K562 (cell line): Measurements from ENCODE around the gene MAP2K4. TPM values are rescaled to one million over a fixed set of nuclear protein-coding genes. Genes with fewer than 3 reads are reported as not detected.
A peak's percentile ranks its signal among the peaks of the same experiment; 100 is the strongest.

Source experiments
- ATAC-seq: fragments of 200-7000 bp; cut with Tn5 transposase; 3 replicates; pipeline ENCODE4 v1.9.1; 2020; ENCODE audit warnings: moderate library complexity
- BruUV-seq: library from RNA; stranded (reverse); fragments of 400-500 nt; replicated peaks from 2 replicates; lab custom pipeline; 2021; lab: Mats Ljungman, UMichigan
- CTCF ChIA-PET: fragments of 300-600 bp; formaldehyde crosslinking; extraction: SDS; loops from one replicate; lab custom pipeline; 2021; ENCODE audit warnings: low intra/inter-chr PET ratio; lab: Yijun Ruan, JAX
- POLR2A ChIA-PET: fragments of 300-600, 350-650 bp; sonication (Branson Sonifier 250); formaldehyde crosslinking; extraction: SDS; loops from one replicate; lab custom pipeline; 2021; ENCODE audit warnings: antibody characterized with exemption, inconsistent platforms; lab: Yijun Ruan, JAX
- DNase-seq, 4 experiments: peaks; one replicate each; pipeline versions ENCODE4 v3.0.0 to v3.0.0-alpha.2; 2011 to 2018; ENCODE audit warnings: low spot score in 3 of 4, mixed read lengths in 3 of 4; ENCODE audit errors: extremely low read depth in 1 of 4
- FAIRE-seq: peaks from 2 replicates; lab custom pipeline; 2011; peaks lifted over from hg19 to GRCh38; lab: Jason Lieb, UNC
- H2AFZ ChIP-seq: 2 replicates; pipeline ENCODE4 v1.6.0; 2011; ENCODE audit warnings: low read depth, low read length, control low read depth, inconsistent platforms
- H3K27ac ChIP-seq: fragments of 200-600 bp; 3 replicates; pipeline ENCODE4 v1.8.0; 2011; ENCODE audit warnings: low read depth, mild to moderate bottlenecking, control low read depth, inconsistent platforms, low read length, moderate library complexity, mixed read lengths; ENCODE audit errors: extremely low read depth
- H3K27me3 ChIP-seq, 2 experiments: fragments of 300-600 bp in 1 of 2; 2 replicates in 1 of 2; 3 replicates in 1 of 2; pipeline versions ENCODE4 v1.6.0 to v1.8.0; 2011; ENCODE audit warnings: inconsistent platforms in 2 of 2, low read length in 2 of 2, mild to moderate bottlenecking in 1 of 2, mixed read lengths in 1 of 2, moderate library complexity in 1 of 2; ENCODE audit not compliant: control insufficient read depth in 2 of 2, insufficient read depth in 2 of 2
- H3K36me3 ChIP-seq: fragments of 300-600 bp; 3 replicates; pipeline ENCODE4 v1.8.0; 2011; ENCODE audit warnings: mild to moderate bottlenecking, low read length, inconsistent platforms; ENCODE audit not compliant: control insufficient read depth, insufficient read depth
- H3K4me1 ChIP-seq, 2 experiments: fragments of 200-600 bp in 1 of 2; replicated peaks in 1 of 2; 2 replicates in 1 of 2; 3 replicates in 1 of 2; pipeline versions ENCODE4 v1.5.1 to v1.8.0; 2011; ENCODE audit warnings: inconsistent platforms in 2 of 2, low read length in 2 of 2, mild to moderate bottlenecking in 1 of 2, mixed read lengths in 1 of 2, moderate library complexity in 1 of 2; ENCODE audit not compliant: control insufficient read depth in 2 of 2, insufficient read depth in 2 of 2
- H3K4me2 ChIP-seq: 2 replicates; pipeline ENCODE4 v1.6.1; 2011; ENCODE audit warnings: low read length, control low read depth, inconsistent platforms, mixed read lengths; ENCODE audit not compliant: insufficient read depth
- H3K4me3 ChIP-seq: fragments of 200-600 bp; sonication (generic), shearing (Covaris generic); 2 replicates; pipeline ENCODE4 v1.5.1; 2016; ENCODE audit warnings: control low read depth, inconsistent platforms
- H3K79me2 ChIP-seq: fragments of 200-600 bp; 3 replicates; pipeline ENCODE4 v1.8.0; 2011; ENCODE audit warnings: low read length, inconsistent platforms; ENCODE audit not compliant: control insufficient read depth, insufficient read depth
- H3K9ac ChIP-seq, 2 experiments: 2 replicates each; pipeline versions ENCODE4 v1.6.0 to v1.6.1; 2011; ENCODE audit warnings: low read depth in 2 of 2, low read length in 2 of 2, control low read depth in 1 of 2, inconsistent platforms in 1 of 2, mild to moderate bottlenecking in 1 of 2, mixed read lengths in 1 of 2; ENCODE audit not compliant: insufficient read depth in 1 of 2
- H3K9me1 ChIP-seq: one replicate; pipeline ENCODE4 v1.6.0; 2011; ENCODE audit warnings: inconsistent platforms, mild to moderate bottlenecking, low read length, moderate library complexity; ENCODE audit not compliant: control insufficient read depth, insufficient read depth
- H3K9me3 ChIP-seq: replicated peaks from 2 replicates; pipeline ENCODE4 v1.5.1; 2011; ENCODE audit warnings: low read depth, low read length, inconsistent platforms; ENCODE audit not compliant: control insufficient read depth, insufficient read depth
- H4K20me1 ChIP-seq: replicated peaks from 2 replicates; pipeline ENCODE4 v1.6.1; 2011; ENCODE audit warnings: low read length, inconsistent platforms, mixed read lengths; ENCODE audit not compliant: control insufficient read depth, insufficient read depth
- SMAD3 ChIP-seq: fragments of 450-650 bp; formaldehyde crosslinking; conservative IDR thresholded peaks from 2 replicates; pipeline ENCODE4 v1.4.0; 2020; ENCODE audit warnings: mild to moderate bottlenecking
- SRSF7 ChIP-seq: fragments of 200-400 bp; formaldehyde crosslinking; optimal IDR thresholded peaks from 2 replicates; pipeline ENCODE3; 2017; ENCODE audit warnings: mild to moderate bottlenecking, low read depth, low read length
- ZNF121 ChIP-seq: sonication (generic); formaldehyde crosslinking; conservative IDR thresholded peaks from 2 replicates; pipeline ENCODE4 v1.8.0; 2022; ENCODE audit warnings: missing genetic modification reagents
- ZNF316 ChIP-seq: fragments of 450-650 bp; IDR thresholded peaks from 2 replicates; pipeline ENCODE4 v1.6.1; 2016
- WGBS: fragments of 100-300 bp; shearing (Covaris generic); methylation state at CpG from one replicate; pipeline ENCODE4 v1.1.6; 2016; ENCODE audit warnings: low coverage, mixed read lengths; ENCODE audit not compliant: insufficient coverage; ENCODE audit errors: missing lambda C conversion rate; 5-methylcytosine and 5-hydroxymethylcytosine counted together
- in situ Hi-C: fragments of 300-500 bp; cut with MboI; formaldehyde crosslinking; loops from 4 replicates; pipeline ENCODE4 v1.15.0; 2018; ENCODE audit warnings: inconsistent platforms, mixed read lengths
- intact Hi-C: fragments of 100-400 bp; cut with micrococcal nuclease; formaldehyde crosslinking; loops from 2 replicates; pipeline ENCODE4 v1.14.2; 2022
- polyA plus RNA-seq, 8 experiments: library from polyadenylated mRNA; depleted of rRNA in 4 of 8; stranded (reverse) in 5 of 8; unstranded in 3 of 8; fragments of >200 nt; fragmentation: Nextera tagmentation in 2 of 8; fragmentation: Illumina TruSeq in 1 of 8; extraction: Ambion mirVana in 2 of 8; extraction: Trizol in 1 of 8; gene quantifications; 2 replicates each; pipeline versions ENCODE4 v1.2.1 to v1.2.3, GENCODE V29; 2011 to 2014; ENCODE audit warnings: inconsistent platforms in 1 of 8, missing spikeins in 1 of 8
- total RNA-seq, 7 experiments: library from RNA; depleted of rRNA in 6 of 7; stranded (reverse); fragments of >200 nt in 6 of 7; fragmentation: Illumina TruSeq in 2 of 7; extraction: Trizol in 2 of 7; gene quantifications; 2 replicates each; pipeline versions ENCODE4 v1.2.1 to v1.2.3, GENCODE V29; 2011 to 2021; ENCODE audit warnings: low replicate concordance in 1 of 7

The MAP2K4 gene
- total and polyA plus RNA-seq, 9 of the 15 experiments (the other 6 are each of a cell fraction or from before 2014, with no cell fraction given): 3.0 to 15.9 (median 10.8) TPM

GRCh38 chr17:12062249-12062648 is 41.6 kb downstream of the MAP2K4 start:
- intact Hi-C loops (no loop called here), in situ Hi-C loops (no loop called here)
- Histone ChIP-seq H3K4me2 (no peak overlapping the region), H3K27me3 (no peaks in the 10 kb centered on the region), H3K4me3 (no peak overlapping the region), H2AFZ (no peak overlapping the region), H3K9me1 (no peaks in the 10 kb centered on the region), H3K4me1 (no peaks in the 10 kb centered on the region), H3K9me3 (no peaks in the 10 kb centered on the region), H4K20me1 (no peaks in the 10 kb centered on the region), H3K79me2 (no peaks in the 10 kb centered on the region), H3K27ac (no peak overlapping the region), H3K36me3 (no peaks in the 10 kb centered on the region), H3K9ac (no peak overlapping the region)
- ATAC-seq (no peak), FAIRE-seq (no peak), DNase-seq (no peak)
- ChIA-PET POLR2A (interaction anchor here (0.6 to 1.2 kb wide), 2 partner anchors 13 to 650 kb away, joined by 3 read pairs; no protein-coding TSS in a partner anchor), CTCF (no interaction called here)
- WGBS: 95% methylated on average over 2 of the region's 3 CpGs
- TF ChIP-seq SRSF7: no peak
- 0 out of 2 replicates have a peak, but pooled peaks have one; percentile 18 for TF ChIP-seq ZNF121
- no TSS peak for BruUV-seq

GRCh38 chr17:12064395-12064794 is 43.7 kb downstream of the MAP2K4 start:
- ATAC-seq (no peak), DNase-seq (no peak), FAIRE-seq (no peak)
- no TSS peak for BruUV-seq
- no peak for TF ChIP-seq SMAD3 (CRISPR knock-in tag)
- 0 out of 2 replicates have a peak, but pooled peaks have one; percentile 25 for TF ChIP-seq ZNF316
- Histone ChIP-seq H3K9ac (no peak overlapping the region), H3K27me3 (no peaks in the 10 kb centered on the region), H3K4me3 (no peak overlapping the region), H3K4me2 (no peak overlapping the region), H3K79me2 (no peaks in the 10 kb centered on the region), H2AFZ (no peak overlapping the region), H4K20me1 (no peaks in the 10 kb centered on the region), H3K9me3 (no peaks in the 10 kb centered on the region), H3K27ac (no peak overlapping the region), H3K9me1 (no peaks in the 10 kb centered on the region), H3K4me1 (no peaks in the 10 kb centered on the region), H3K36me3 (no peaks in the 10 kb centered on the region)
- POLR2A ChIA-PET: no interaction called here
- CTCF ChIA-PET: no interaction called here
- in situ Hi-C loops: no loop called here
- intact Hi-C loops: no loop called here
- WGBS: 100% methylated on average over 2 of the region's 2 CpGs
